ENCODE measurements around the gene S100A13.

The S100A13 gene

GRCh38 chr1:153626477-153626903, 815 bp downstream of the S100A13 start:
- no peak for DNase-seq

DNA sequence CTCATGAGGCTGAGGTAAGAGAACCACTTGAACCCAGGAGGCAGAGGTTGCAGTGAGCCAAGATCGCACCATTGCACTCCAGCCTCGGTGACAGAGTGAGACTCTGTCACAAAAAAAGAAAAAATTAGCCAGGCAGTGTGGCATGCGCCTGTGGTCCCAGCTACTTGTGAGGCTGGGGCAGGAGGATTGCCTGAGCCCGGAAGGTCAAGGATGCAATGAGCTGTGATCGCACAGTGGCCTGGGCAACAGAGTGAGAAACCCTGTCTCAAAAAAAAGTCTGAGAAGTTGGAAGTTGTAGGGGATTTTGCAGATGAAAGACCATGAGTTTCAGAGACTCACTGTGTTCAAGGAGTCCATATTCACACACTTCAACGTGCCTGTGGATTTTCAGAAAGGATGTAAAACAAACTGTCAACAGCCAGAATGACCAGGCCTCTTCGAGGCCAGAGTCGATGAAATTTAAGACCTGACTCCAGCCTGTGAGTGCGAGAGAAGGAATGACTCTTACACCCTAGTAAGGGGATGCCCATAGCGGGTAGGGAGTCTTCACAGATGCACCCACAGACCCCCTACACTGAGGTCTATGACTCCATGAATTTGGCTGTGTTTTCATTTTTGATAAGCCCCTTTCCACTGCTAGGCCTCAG, 2.2 kb downstream of the S100A13 start:
- no peak for DNase-seq

DNA sequence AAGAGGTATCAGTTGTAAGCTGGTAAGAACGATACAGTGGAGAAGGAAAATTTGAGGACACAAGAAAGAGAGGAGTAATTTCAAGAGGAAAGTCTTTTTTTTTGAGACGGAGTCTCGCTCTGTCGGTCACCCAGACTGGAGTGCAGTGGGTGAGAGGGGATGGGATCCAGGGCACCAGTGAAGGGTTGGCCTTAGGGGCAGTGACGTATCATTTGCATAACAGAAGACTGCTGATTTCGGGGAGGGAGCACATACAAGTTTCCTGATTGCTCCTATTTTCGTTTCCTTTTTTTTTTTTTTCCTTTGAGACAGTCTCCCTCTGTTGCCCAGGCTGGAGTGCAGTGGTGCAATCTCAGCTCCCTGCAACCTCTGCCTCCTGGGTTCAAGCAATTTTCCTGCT, 4.2 kb downstream of the S100A13 start:
- DNase-seq = no peak

- no peak for DNase-seq
Measured at GRCh38 chr1:153619171-153619570, 8.1 kb downstream of the S100A13 start.

- DNase-seq = peak; percentile 70
Measured at GRCh38 chr1:153617663-153618062, 9.6 kb downstream of the S100A13 start.

GRCh38 chr1:153616917-153617311, 10.4 kb downstream of the S100A13 start:
- DNase-seq = no peak

DNA sequence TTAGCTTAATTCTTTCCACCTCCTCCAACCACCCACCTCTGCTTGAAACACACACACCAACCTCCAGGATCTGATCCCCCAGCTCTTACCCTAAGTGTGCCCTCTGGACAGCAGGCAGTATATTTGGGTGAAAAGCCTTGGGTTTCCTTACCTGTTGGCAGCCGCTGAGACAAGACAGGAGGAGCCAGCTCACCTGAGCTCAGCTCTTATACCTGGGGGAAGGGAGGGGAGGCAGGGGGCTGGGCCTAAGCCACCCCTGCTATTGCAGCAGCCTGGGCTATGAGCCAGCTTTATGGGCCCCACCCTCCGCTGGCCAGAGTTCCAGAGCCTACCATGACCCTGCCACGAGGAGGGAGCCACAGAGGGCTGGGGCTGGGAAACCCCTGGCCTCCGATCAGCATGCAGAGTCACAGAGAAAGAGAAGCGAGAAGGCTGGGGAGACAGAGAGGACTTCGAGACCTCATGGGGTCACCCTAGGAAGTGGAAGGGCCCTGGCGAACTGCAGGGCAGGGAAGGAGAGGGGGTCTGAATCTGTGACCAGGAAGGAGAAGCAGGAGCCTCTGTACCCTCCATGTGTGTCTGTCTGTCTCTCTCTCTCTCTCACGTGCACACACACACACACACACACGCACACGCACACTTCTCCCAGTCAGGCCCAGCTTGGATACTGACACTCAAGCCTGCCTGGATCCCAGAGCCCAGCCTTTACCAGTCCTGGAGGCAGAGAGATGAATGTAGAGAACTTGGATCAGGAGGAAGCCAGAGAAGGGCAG, 11.0 kb downstream of the S100A13 start, which contains the start of gene S100A14:
Gene S100A14, minus strand, starts transcription at position 182 of the 773 bp plus-strand sequence. CDS start 467 bp downstream, outside the sequence.
- no peak for DNase-seq

- DNase-seq = no peak
Measured at GRCh38 chr1:153615406-153615805, 11.9 kb downstream of the S100A13 start.

GRCh38 chr1:153614906-153615305, 12.4 kb downstream of the S100A13 start:
- DNase-seq = no peak

GRCh38 chr1:153614189-153614900, 13.0 kb downstream of the S100A13 start:
- peak; percentile 25 for DNase-seq

GRCh38 chr1:153613406-153613805, 13.9 kb downstream of the S100A13 start:
- DNase-seq = no peak

GRCh38 chr1:153612755-153613331, 14.5 kb downstream of the S100A13 start, which contains the start of gene S100A16:
S100A16 (minus strand) TSS chr1:153613137; CDS start chr1:153608151, 4,986 bp downstream.
- peak; percentile 79 for DNase-seq

DNA sequence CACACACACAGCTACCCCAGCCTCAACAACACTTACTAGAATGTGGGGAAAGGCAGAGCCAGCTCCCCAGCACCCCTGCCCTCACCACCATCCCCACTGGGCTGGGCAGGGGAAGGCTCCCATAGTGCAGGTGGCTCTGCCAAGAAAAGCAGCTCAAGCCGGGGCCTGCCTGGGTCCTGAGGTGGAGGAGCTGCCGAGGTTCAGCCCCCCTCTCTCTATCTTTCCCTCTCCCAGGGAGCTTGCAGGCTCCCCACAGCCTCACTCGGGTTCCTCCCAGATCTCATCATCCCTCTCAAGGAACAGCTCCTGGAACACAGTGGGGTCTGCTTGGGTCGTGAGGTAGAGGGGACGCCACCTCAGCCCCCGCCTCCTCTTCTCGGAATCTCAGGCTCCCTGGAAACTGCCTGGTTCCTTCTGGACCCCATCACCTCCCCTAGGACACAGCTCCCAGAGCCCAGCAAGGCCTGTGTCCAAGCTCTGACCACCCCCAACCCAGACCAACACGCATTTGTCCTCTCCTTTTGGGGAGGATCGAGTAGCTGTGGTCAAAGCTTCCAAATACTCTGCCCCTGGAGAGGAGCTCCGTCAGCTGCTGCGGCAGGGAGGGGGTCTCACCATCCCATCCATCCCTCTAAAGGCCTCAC, 15.1 kb downstream of the S100A13 start:
- no peak for DNase-seq

- DNase-seq = no peak
Measured at GRCh38 chr1:153611356-153611755, 15.9 kb downstream of the S100A13 start.

- peak; percentile 20 for DNase-seq
Measured at GRCh38 chr1:153610811-153611301, 16.4 kb downstream of the S100A13 start.

DNA sequence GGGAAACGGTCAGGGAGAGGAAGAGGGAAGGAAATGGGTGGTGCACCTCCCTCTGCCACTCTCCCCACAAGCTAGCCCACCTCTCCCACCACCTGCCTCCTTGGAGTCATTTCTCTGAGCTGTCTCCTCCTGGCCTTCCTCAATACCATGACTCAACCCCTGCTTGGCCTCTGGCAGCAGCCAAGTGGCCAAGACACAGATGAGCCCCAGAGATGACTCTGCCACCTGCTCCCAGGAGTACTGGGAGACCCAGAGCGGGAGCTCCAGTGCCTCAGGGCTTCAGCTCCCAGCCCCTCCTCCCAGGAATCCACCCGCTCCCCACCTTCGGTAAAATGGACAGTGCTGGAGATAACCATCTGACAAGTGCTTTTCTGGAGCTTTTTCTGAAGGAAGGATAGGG, 17.0 kb downstream of the S100A13 start:
- no peak for DNase-seq

DNA sequence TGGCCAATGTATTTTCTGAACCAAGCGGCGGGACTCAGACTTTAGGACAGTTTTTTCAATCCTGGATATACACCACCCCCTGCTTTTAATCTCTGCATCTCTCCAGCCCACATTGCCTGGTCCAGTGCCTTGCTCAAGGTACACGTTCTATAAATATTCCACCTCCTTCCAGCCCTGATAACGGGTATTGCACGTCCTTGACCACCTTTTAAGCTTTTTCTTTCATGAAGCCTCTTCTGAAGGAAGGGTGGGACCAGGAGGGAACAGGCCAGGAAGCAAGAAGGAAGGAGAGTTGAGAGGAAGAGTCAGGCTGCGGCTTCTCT, 17.8 kb downstream of the S100A13 start:
- no peak for DNase-seq

DNA sequence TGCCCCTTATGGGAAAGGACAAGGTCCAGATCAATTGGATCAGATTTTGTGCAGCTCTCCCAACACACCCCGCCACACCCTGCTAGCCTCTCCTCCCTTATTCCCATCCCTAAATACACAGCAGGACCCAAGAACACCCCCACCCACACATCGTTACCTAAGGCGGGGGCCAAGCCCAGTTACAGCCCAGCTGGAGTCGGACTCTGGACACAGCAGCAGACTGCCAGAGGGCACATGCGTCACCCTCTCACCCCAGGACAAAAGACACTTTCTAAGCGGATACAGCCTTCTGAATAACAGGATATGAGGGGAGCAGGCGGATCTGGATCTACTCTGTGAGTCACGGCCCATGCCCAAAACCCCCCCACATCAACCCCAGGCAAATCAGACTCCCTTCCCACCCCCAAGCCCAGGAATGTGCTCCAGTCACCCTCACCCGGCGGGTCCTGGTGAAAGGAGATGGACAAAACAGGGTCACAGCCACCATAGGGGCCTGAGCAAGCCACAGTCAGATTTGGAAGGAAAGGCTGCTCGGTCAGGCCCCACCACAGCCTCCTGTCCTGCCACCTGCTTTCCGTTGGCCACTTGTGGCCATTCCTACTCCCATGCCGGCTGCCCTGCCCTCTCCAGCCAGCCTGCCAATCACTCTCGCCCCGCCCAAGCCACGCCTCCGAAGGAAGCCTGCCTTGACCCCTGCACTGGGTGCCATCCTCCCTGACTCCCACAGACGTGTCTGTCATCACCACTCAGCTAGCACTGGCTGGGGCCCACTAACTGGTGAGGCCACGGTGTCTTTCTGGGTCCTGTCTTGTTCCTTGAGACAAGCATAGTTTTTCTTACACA, 18.3 kb downstream of the S100A13 start:
- peak; percentile 90 for DNase-seq

GRCh38 chr1:153608089-153608682, 19.1 kb downstream of the S100A13 start:
- no peak for DNase-seq

- DNase-seq = no peak
Measured at GRCh38 chr1:153607381-153607780, 19.9 kb downstream of the S100A13 start.

DNA sequence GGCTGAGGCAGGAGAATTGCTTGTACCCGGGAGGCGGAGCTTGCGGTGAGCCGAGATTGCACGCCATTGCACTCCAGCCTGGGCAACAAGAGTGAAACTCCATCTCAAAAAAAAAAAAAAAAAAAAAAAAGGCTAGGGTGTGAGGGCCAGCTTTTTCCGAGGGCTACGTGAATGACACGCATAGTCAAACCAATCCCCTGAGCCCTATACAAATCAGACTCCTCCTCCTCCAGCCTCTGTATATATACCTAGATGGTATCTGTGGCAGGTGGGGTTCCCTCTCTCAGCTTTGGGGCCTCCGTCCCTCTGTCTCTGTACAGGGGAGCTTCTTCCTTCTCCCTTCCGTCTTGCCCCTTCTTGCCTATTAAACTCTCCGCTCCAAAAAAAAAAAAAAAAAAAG, 21.1 kb downstream of the S100A13 start:
- no peak for DNase-seq

Measured in fibroblast of skin of scalp (primary cell).